ENCODE measurements around the gene FMNL1.

GRCh38 chr17:45289301-45290268 is 67.9 kb downstream of the FMNL1 start:
- TF ChIP-seq CTCF (IDR thresholded peaks at IDR 0.05) (no peak), ZFX (IDR thresholded peaks at IDR 0.05; ENCODE audit: borderline replicate concordance) (no peak)
